A549 (cell line): Measurements from ENCODE around the gene ZNF146. TPM values are rescaled to one million over a fixed set of nuclear protein-coding genes. Genes with fewer than 3 reads are reported as not detected.
"Not testable (repeated sequence)": the region's sequence is repeated elsewhere in the genome, so short reads cannot be mapped to it uniquely, and the experiment has no call there.

Experiments
- ATAC-seq, 2 experiments: fragments of 200-7000 bp in 1 of 2; fragments of >200 bp in 1 of 2; cut with Nextera tagmentation in 1 of 2; cut with Tn5 transposase in 1 of 2; 3 replicates each; pipeline versions ENCODE4 v1.8.0 to v1.9.1; 2018 to 2020; ENCODE audit warnings: mild to moderate bottlenecking in 1 of 2, moderate library complexity in 1 of 2
- CTCF ChIA-PET: fragments of 300-600 bp; sonication (Branson Sonifier 250); formaldehyde crosslinking; extraction: SDS; loops from one replicate; lab custom pipeline; 2021; ENCODE audit warnings: antibody characterized with exemption, inconsistent platforms; lab: Yijun Ruan, JAX
- POLR2A ChIA-PET: fragments of 350-600 bp; formaldehyde crosslinking; extraction: SDS; loops from one replicate; lab custom pipeline; 2021; ENCODE audit warnings: antibody characterized with exemption, inconsistent platforms; lab: Yijun Ruan, JAX
- DNase-seq, 2 experiments: peaks; one replicate each; pipeline versions ENCODE4 v3.0.0 to v3.0.0-alpha.2; 2011 to 2016; ENCODE audit warnings: low read depth in 1 of 2, low spot score in 1 of 2
- FAIRE-seq: peaks from 2 replicates; lab custom pipeline; 2011; peaks lifted over from hg19 to GRCh38; lab: Jason Lieb, UNC
- H3K27ac ChIP-seq, 2 experiments: fragments of >200 bp; sonication (Bioruptor Twin); formaldehyde crosslinking; 3 replicates each; pipeline ENCODE4 v1.5.1; 2016 to 2017
- H3K4me1 ChIP-seq: fragments of >200 bp; sonication (Bioruptor Twin); formaldehyde crosslinking; 3 replicates; pipeline ENCODE4 v1.6.1; 2016
- H3K4me2 ChIP-seq: fragments of >200 bp; sonication (Bioruptor Twin); formaldehyde crosslinking; 3 replicates; pipeline ENCODE4 v1.6.1; 2016
- H3K4me3 ChIP-seq: fragments of >200 bp; sonication (Bioruptor Twin); formaldehyde crosslinking; 3 replicates; pipeline ENCODE4 v1.5.1; 2016
- H3K9me3 ChIP-seq: fragments of >200 bp; sonication (Bioruptor Twin); formaldehyde crosslinking; 3 replicates; pipeline ENCODE4 v1.6.1; 2016
- RARB ChIP-seq: fragments of 250-450 bp; sonication (Bioruptor Pico); IDR thresholded peaks from 2 replicates; pipeline ENCODE4 v1.8.0; 2021; ENCODE audit warnings: mild to moderate bottlenecking, moderate library complexity
- RCOR1 ChIP-seq: fragments of 150-350 bp; IDR thresholded peaks from 2 replicates; pipeline ENCODE4 v1.6.1; 2014; ENCODE audit warnings: antibody characterized with exemption, low read length, low read depth
- SMC3 ChIP-seq: fragments of >200 bp; sonication (Bioruptor Twin); formaldehyde crosslinking; IDR thresholded peaks from 3 replicates; pipeline ENCODE4 v1.6.1; 2018; ENCODE audit warnings: inconsistent platforms
- TP53 ChIP-seq: fragments of 250-450 bp; sonication (Bioruptor Pico); IDR thresholded peaks from 2 replicates; pipeline ENCODE4 v1.5.0; 2021; ENCODE audit warnings: mild to moderate bottlenecking, moderate library complexity
- WGBS: methylation state at CpG from one replicate; pipeline ENCODE4 v1.1.6; 2017; ENCODE audit errors: missing lambda C conversion rate; 5-methylcytosine and 5-hydroxymethylcytosine counted together
- polyA plus RNA-seq, 4 experiments: library from polyadenylated mRNA; depleted of rRNA in 3 of 4; stranded (reverse); fragments of >200 nt; fragmentation: RNase III in 1 of 4; extraction: RNeasy Plus Mini Kit Qiagen cat#74134 plus additional on column Dnase treatment in 1 of 4; gene quantifications; 2 replicates in 3 of 4; 3 replicates in 1 of 4; pipeline ENCODE4 v1.2.3, GENCODE V29; 2011 to 2017
- small RNA-seq, 6 experiments: library from RNA; depleted of rRNA; stranded (forward); fragments of <200 nt; gene quantifications; one replicate each; pipeline ENCODE3, GENCODE V24; 2012
- TF ChIP-seq, protein P1 (sequence below): fragments of 250-450 bp; sonication (Bioruptor Pico); IDR thresholded peaks from 2 replicates; pipeline ENCODE4 v1.5.0; 2021; ENCODE audit warnings: mild to moderate bottlenecking, moderate library complexity, borderline replicate concordance

ZNF146 gene
- polyA plus RNA-seq, 2 of the 4 experiments (the other 2 are of a cell fraction) = 157 to 362 TPM

DNA sequence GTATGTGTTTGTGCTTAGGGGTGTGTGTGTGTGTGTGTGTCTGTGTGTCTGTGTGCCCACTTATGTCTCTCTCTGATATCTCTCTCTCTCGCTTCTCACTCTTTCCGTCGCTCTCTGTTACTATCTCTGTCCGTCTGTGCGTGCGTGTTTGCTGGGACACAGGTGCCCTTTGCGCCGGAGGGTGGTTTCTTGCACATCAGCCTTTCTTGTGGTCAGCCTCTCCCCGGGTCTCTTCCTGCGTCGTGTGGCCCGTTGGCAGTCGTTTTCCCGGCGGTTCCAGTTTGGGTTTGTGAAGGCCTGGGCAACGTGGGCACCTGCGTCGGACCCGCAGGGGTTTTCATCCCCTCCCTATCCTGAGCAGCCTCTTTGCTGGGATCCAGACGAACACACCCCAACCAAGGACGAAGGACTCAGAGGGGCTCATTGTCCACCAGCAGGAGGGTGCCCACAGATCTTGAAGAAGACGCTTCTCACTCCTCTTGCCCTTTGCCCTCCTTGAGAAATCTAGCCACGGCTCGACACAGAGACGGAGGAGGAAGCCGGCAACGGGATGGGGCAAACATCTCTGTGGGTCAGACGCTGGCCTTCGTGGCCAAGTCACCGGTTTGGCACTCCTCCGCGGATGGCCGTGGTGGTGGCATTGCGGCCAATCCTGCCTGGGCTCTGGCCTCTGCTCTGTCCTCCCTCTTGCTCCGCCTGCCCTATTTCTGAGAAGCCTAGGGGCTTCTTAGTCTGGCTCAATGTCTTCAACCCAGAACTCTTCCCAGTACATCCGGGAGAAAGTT, 52.3 kb downstream of the ZNF146 start:
- H3K4me2 ChIP-seq = no peak overlapping the region
- TF ChIP-seq, protein P1, sequence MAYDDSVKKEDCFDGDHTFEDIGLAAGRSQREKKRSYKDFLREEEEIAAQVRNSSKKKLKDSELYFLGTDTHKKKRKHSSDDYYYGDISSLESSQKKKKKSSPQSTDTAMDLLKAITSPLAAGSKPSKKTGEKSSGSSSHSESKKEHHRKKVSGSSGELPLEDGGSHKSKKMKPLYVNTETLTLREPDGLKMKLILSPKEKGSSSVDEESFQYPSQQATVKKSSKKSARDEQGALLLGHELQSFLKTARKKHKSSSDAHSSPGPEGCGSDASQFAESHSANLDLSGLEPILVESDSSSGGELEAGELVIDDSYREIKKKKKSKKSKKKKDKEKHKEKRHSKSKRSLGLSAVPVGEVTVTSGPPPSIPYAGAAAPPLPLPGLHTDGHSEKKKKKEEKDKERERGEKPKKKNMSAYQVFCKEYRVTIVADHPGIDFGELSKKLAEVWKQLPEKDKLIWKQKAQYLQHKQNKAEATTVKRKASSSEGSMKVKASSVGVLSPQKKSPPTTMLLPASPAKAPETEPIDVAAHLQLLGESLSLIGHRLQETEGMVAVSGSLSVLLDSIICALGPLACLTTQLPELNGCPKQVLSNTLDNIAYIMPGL (CRISPR knock-in tag) = no peak
- TF ChIP-seq TP53 (no peak), SMC3 (no peak), RARB (CRISPR knock-in tag) (no peak), RCOR1 (no peak)
- TF ChIP-seq, all 56 proteins: peak for 0
- no peak overlapping the region for H3K4me3 ChIP-seq
- ChIA-PET POLR2A (no interaction called here), CTCF (no interaction called here)
- H3K27ac ChIP-seq = no peak overlapping the region
- no peak for FAIRE-seq
- ATAC-seq = no peak; a peak in 1 of 6 replicates
- H3K4me1 ChIP-seq = no peaks in the 10 kb centered on the region
- 69% methylated on average over 36 of the region's 36 CpGs for WGBS
- DNase-seq = no peak
- peaks cover 37% of the 10 kb centered on the region for H3K9me3 ChIP-seq

DNA sequence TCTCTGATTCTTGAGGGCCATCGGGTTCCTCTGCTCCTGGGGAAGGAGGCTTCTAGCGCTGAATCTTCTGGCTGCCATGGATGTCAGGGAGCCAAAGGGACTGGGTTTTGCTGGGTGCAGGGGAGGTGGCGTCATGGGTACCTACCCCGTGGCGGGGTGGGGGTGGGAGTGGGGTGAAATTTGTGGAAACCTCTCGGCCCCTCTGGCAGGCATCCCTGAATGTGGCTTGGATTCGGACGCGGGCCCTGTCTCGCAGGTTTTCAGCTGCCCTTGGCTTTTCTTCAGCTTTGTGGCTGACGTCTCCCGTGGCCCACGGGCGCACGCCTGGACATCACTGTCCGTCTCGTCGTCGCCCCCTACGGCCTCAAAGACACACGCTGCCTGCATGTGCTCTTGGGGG, 53.2 kb downstream of the ZNF146 start:
- 50% methylated on average over 18 of the region's 21 CpGs for WGBS
- H3K27ac ChIP-seq, POLR2A ChIA-PET, FAIRE-seq, H3K4me1 ChIP-seq, ATAC-seq, CTCF ChIA-PET, DNase-seq, H3K4me3 ChIP-seq, H3K4me2 ChIP-seq: not testable (repeated sequence)
- H3K9me3 ChIP-seq = peaks cover 34% of the 10 kb centered on the region

DNA sequence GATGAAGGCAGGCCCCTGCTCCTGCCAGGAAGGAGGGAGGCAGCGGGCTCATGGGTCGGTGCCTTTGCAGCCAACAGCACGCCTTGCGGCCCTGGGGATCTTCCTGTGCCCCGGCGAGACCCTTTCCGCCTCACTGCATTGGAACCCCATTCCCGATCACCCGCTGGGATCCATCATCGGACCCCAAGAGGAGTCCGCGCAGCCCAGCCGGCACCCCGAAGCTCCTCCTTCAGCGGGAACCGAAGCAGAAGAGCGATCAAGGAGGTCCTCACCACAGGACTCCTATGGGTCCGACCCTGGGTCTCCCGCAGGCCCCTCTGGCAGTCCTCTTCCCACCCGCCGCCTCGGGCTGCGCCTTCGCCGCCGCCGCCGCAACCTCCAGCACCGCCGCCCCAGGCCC, 53.7 kb downstream of the ZNF146 start:
- H3K4me1 ChIP-seq, H3K4me3 ChIP-seq, H3K4me2 ChIP-seq, FAIRE-seq, DNase-seq, ATAC-seq, POLR2A ChIA-PET, CTCF ChIA-PET, H3K27ac ChIP-seq: not testable (repeated sequence)
- 89% methylated on average over 24 of the region's 30 CpGs for WGBS
- H3K9me3 ChIP-seq = peaks cover 34% of the 10 kb centered on the region

DNA sequence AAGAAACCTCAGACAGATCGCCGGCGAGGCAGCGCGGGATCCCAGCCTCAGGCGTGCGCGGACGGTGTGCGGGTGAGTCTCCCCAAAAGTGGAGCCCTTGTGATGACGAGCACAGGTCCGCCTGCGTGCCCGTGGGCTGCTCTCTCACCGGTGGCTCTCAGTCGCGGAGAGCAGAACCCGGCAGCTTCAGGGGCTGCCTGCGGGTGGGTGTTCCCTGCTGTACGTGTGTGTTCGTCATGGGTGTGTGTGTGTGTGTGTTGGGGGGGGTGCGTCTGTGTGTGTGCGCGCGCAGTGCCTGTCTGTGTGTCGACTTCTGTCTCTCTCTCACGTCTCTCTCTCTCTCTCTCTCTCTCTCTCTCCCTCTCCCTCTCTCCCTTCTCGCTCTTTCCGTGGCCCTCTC, 54.4 kb downstream of the ZNF146 start:
- H3K4me1 ChIP-seq, H3K27ac ChIP-seq, H3K4me3 ChIP-seq, POLR2A ChIA-PET, DNase-seq, ATAC-seq, CTCF ChIA-PET, H3K4me2 ChIP-seq, FAIRE-seq: not testable (repeated sequence)
- H3K9me3 ChIP-seq = peaks cover 32% of the 10 kb centered on the region
- WGBS = 79% methylated on average over 13 of the region's 29 CpGs

Small RNA genes within 50 kb of the gene (small RNA-seq; reads per million reads assigned to genes)
- 0 reads per million in 6 experiments for gene RF00019

Other genes starting within 250 kb of the ZNF146 start
- gene SDHAF1, start 219.9 kb upstream of the ZNF146 start, polyA plus RNA-seq (2011; rRNA removed) = 22.8 and 25.3 TPM in 2 replicates
- gene SDHAF1, start 219.9 kb upstream of the ZNF146 start, polyA plus RNA-seq (2017; fragmentation: RNase III; extraction: RNeasy Plus Mini Kit Qiagen cat#74134 plus additional on column Dnase treatment) = 22.6 to 27.1 TPM (median 23.2 TPM) in 3 replicates
- gene SYNE4, start 206.3 kb upstream of the ZNF146 start, polyA plus RNA-seq (2011; rRNA removed) = 0.56 and 0.60 TPM in 2 replicates
- 0.37 to 0.49 TPM (median 0.44 TPM) in 3 replicates for gene SYNE4, start 206.3 kb upstream of the ZNF146 start, polyA plus RNA-seq (2017; fragmentation: RNase III; extraction: RNeasy Plus Mini Kit Qiagen cat#74134 plus additional on column Dnase treatment)
- 27.5 and 34.2 TPM in 2 replicates for gene ALKBH6, start 200.9 kb upstream of the ZNF146 start, polyA plus RNA-seq (2011; rRNA removed)
- gene ALKBH6, start 200.9 kb upstream of the ZNF146 start, polyA plus RNA-seq (2017; fragmentation: RNase III; extraction: RNeasy Plus Mini Kit Qiagen cat#74134 plus additional on column Dnase treatment) = 40.4 to 47.1 TPM (median 46.4 TPM) in 3 replicates
- 1.1 and 1.4 TPM in 2 replicates for gene CLIP3, start 182.2 kb upstream of the ZNF146 start, polyA plus RNA-seq (2011; rRNA removed)
- gene CLIP3, start 182.2 kb upstream of the ZNF146 start, polyA plus RNA-seq (2017; fragmentation: RNase III; extraction: RNeasy Plus Mini Kit Qiagen cat#74134 plus additional on column Dnase treatment) = 1.3 to 1.9 TPM (median 1.5 TPM) in 3 replicates
- 3.1 and 3.2 TPM in 2 replicates for gene THAP8, start 160.8 kb upstream of the ZNF146 start, polyA plus RNA-seq (2011; rRNA removed)
- 7.0 to 7.5 TPM (median 7.5 TPM) in 3 replicates for gene THAP8, start 160.8 kb upstream of the ZNF146 start, polyA plus RNA-seq (2017; fragmentation: RNase III; extraction: RNeasy Plus Mini Kit Qiagen cat#74134 plus additional on column Dnase treatment)
- 15.5 and 16.0 TPM in 2 replicates for gene WDR62, start 160.2 kb upstream of the ZNF146 start, polyA plus RNA-seq (2011; rRNA removed)
- 30.9 to 34.1 TPM (median 32.9 TPM) in 3 replicates for gene WDR62, start 160.2 kb upstream of the ZNF146 start, polyA plus RNA-seq (2017; fragmentation: RNase III; extraction: RNeasy Plus Mini Kit Qiagen cat#74134 plus additional on column Dnase treatment)
- not detected in 2 replicates for gene OVOL3, start 104.0 kb upstream of the ZNF146 start, polyA plus RNA-seq (2011; rRNA removed)
- gene OVOL3, start 104.0 kb upstream of the ZNF146 start, polyA plus RNA-seq (2017; fragmentation: RNase III; extraction: RNeasy Plus Mini Kit Qiagen cat#74134 plus additional on column Dnase treatment) = 0.14 to 0.63 TPM (median 0.31 TPM) in 3 replicates
- gene POLR2I, start 100.2 kb upstream of the ZNF146 start, polyA plus RNA-seq (2011; rRNA removed) = 107 and 123 TPM in 2 replicates
- gene POLR2I, start 100.2 kb upstream of the ZNF146 start, polyA plus RNA-seq (2017; fragmentation: RNase III; extraction: RNeasy Plus Mini Kit Qiagen cat#74134 plus additional on column Dnase treatment) = 264 to 284 TPM (median 277 TPM) in 3 replicates
- gene TBCB, start 99.6 kb upstream of the ZNF146 start, polyA plus RNA-seq (2011; rRNA removed) = 384 and 395 TPM in 2 replicates
- gene TBCB, start 99.6 kb upstream of the ZNF146 start, polyA plus RNA-seq (2017; fragmentation: RNase III; extraction: RNeasy Plus Mini Kit Qiagen cat#74134 plus additional on column Dnase treatment) = 352 to 400 TPM (median 397 TPM) in 3 replicates
- gene CAPNS1, start 75.0 kb upstream of the ZNF146 start, polyA plus RNA-seq (2011; rRNA removed) = 1,014 and 1,236 TPM in 2 replicates
- gene CAPNS1, start 75.0 kb upstream of the ZNF146 start, polyA plus RNA-seq (2017; fragmentation: RNase III; extraction: RNeasy Plus Mini Kit Qiagen cat#74134 plus additional on column Dnase treatment) = 1,540 to 1,639 TPM (median 1,551 TPM) in 3 replicates
- not detected in 2 replicates for gene COX7A1, start 62.7 kb upstream of the ZNF146 start, polyA plus RNA-seq (2011; rRNA removed)
- not detected in 3 replicates for gene COX7A1, start 62.7 kb upstream of the ZNF146 start, polyA plus RNA-seq (2017; fragmentation: RNase III; extraction: RNeasy Plus Mini Kit Qiagen cat#74134 plus additional on column Dnase treatment)
- 5.6 and 6.8 TPM in 2 replicates for gene ZNF565, start 441 bp upstream of the ZNF146 start, polyA plus RNA-seq (2011; rRNA removed)
- 4.1 to 4.7 TPM (median 4.5 TPM) in 3 replicates for gene ZNF565, start 441 bp upstream of the ZNF146 start, polyA plus RNA-seq (2017; fragmentation: RNase III; extraction: RNeasy Plus Mini Kit Qiagen cat#74134 plus additional on column Dnase treatment)
- 5.8 and 7.1 TPM in 2 replicates for gene ZFP14, start 164.1 kb downstream of the ZNF146 start, polyA plus RNA-seq (2011; rRNA removed)
- gene ZFP14, start 164.1 kb downstream of the ZNF146 start, polyA plus RNA-seq (2017; fragmentation: RNase III; extraction: RNeasy Plus Mini Kit Qiagen cat#74134 plus additional on column Dnase treatment) = 3.3 to 3.8 TPM (median 3.4 TPM) in 3 replicates
- gene ZFP82, start 203.5 kb downstream of the ZNF146 start, polyA plus RNA-seq (2011; rRNA removed) = 5.9 and 6.7 TPM in 2 replicates
- 3.1 to 3.7 TPM (median 3.7 TPM) in 3 replicates for gene ZFP82, start 203.5 kb downstream of the ZNF146 start, polyA plus RNA-seq (2017; fragmentation: RNase III; extraction: RNeasy Plus Mini Kit Qiagen cat#74134 plus additional on column Dnase treatment)